ENCODE measurements around the gene PLCB1.
A peak's percentile ranks its signal among the peaks of the same experiment; 100 is the strongest.

PLCB1 gene

GRCh38 chr20:8304124-8304816 is 172.2 kb downstream of the PLCB1 start:
- no peak for DNase-seq

GRCh38 chr20:8305449-8305978 is 173.4 kb downstream of the PLCB1 start:
- DNase-seq, result peak; percentile 18

GRCh38 chr20:8306937-8307336 is 174.9 kb downstream of the PLCB1 start:
- DNase-seq, result no peak

- peak; percentile 65 for DNase-seq
Observed at GRCh38 chr20:8309634-8310033, 177.6 kb downstream of the PLCB1 start.

- no peak for DNase-seq
Observed at GRCh38 chr20:8310618-8311017, 178.6 kb downstream of the PLCB1 start.

- no peak for DNase-seq
Observed at GRCh38 chr20:8313073-8313472, 181.0 kb downstream of the PLCB1 start.

GRCh38 chr20:8315639-8316573 is 183.8 kb downstream of the PLCB1 start:
- DNase-seq, result no peak

- DNase-seq, result no peak
Observed at GRCh38 chr20:8317448-8317847, 185.4 kb downstream of the PLCB1 start.

GRCh38 chr20:8318965-8319625 is 187.0 kb downstream of the PLCB1 start:
- DNase-seq, result no peak

- DNase-seq, result no peak
Observed at GRCh38 chr20:8320306-8320705, 188.2 kb downstream of the PLCB1 start.

- DNase-seq, result no peak
Observed at GRCh38 chr20:8321001-8321400, 188.9 kb downstream of the PLCB1 start.

GRCh38 chr20:8322662-8323217 is 190.7 kb downstream of the PLCB1 start:
- DNase-seq, result no peak

- no peak for DNase-seq
Observed at GRCh38 chr20:8326191-8326590, 194.1 kb downstream of the PLCB1 start.

- DNase-seq, result no peak
Observed at GRCh38 chr20:8326899-8327298, 194.8 kb downstream of the PLCB1 start.

- no peak for DNase-seq
Observed at GRCh38 chr20:8328189-8328588, 196.1 kb downstream of the PLCB1 start.

- no peak for DNase-seq
Observed at GRCh38 chr20:8330319-8330784, 198.3 kb downstream of the PLCB1 start.

- DNase-seq, result no peak
Observed at GRCh38 chr20:8330785-8331695, 199.0 kb downstream of the PLCB1 start.

GRCh38 chr20:8331740-8332412 is 199.8 kb downstream of the PLCB1 start:
- no peak for DNase-seq

- no peak for DNase-seq
Observed at GRCh38 chr20:8334641-8335040, 202.6 kb downstream of the PLCB1 start.

- DNase-seq, result no peak
Observed at GRCh38 chr20:8335059-8335458, 203.0 kb downstream of the PLCB1 start.

All from NCI-H1048 (cell line).